GM23338 (cell line): ENCODE results near the gene KCNIP2. TPM values are rescaled to one million over a fixed set of nuclear protein-coding genes. Genes with fewer than 3 reads are reported as not detected.

Source experiments
- ATAC-seq: fragments of 200-7000 bp; cut with Tn5 transposase; 3 replicates; pipeline ENCODE4 v1.9.1; 2020
- DNase-seq: peaks from one replicate; pipeline ENCODE4 v3.0.0-alpha.2; 2015; ENCODE audit warnings: low spot score
- H2AFZ ChIP-seq: fragments of 200-600 bp; sonication (generic); 2 replicates; pipeline ENCODE4 v1.8.0; 2016; ENCODE audit warnings: antibody characterized with exemption, mild to moderate bottlenecking, moderate library complexity
- H3F3A ChIP-seq: fragments of 200-600 bp; sonication (generic); replicated peaks from 2 replicates; pipeline ENCODE4 v1.8.0; 2017; ENCODE audit warnings: antibody characterized with exemption, mixed run types, low read depth
- H3K27ac ChIP-seq: fragments of 200-600 bp; sonication (generic); 2 replicates; pipeline ENCODE4 v1.6.1; 2016; ENCODE audit warnings: low read depth
- H3K27me3 ChIP-seq: fragments of 200-600 bp; sonication (generic); 2 replicates; pipeline ENCODE4 v1.8.0; 2016; ENCODE audit warnings: mild to moderate bottlenecking, mixed run types, moderate library complexity; ENCODE audit not compliant: insufficient read depth
- H3K36me3 ChIP-seq: fragments of 200-600 bp; sonication (generic); 2 replicates; pipeline ENCODE4 v1.8.0; 2016; ENCODE audit warnings: mild to moderate bottlenecking; ENCODE audit not compliant: insufficient read depth
- H3K4me1 ChIP-seq: fragments of 200-600 bp; sonication (generic); 2 replicates; pipeline ENCODE4 v1.8.0; 2016; ENCODE audit warnings: mild to moderate bottlenecking, moderate library complexity; ENCODE audit not compliant: insufficient read depth
- H3K4me2 ChIP-seq: fragments of 200-600 bp; sonication (generic); 2 replicates; pipeline ENCODE4 v1.7.1; 2017; ENCODE audit warnings: mixed run types
- H3K4me3 ChIP-seq: fragments of 200-600 bp; sonication (generic); 2 replicates; pipeline ENCODE4 v1.6.1; 2016; ENCODE audit warnings: mixed run types
- H3K79me2 ChIP-seq: fragments of 200-600 bp; sonication (generic); replicated peaks from 2 replicates; pipeline ENCODE4 v1.8.0; 2017; ENCODE audit warnings: mild to moderate bottlenecking; ENCODE audit not compliant: insufficient read depth
- H3K9me2 ChIP-seq: fragments of 200-600 bp; sonication (generic); 2 replicates; pipeline ENCODE4 v1.8.0; 2017; ENCODE audit not compliant: insufficient read depth
- H4K20me1 ChIP-seq: fragments of 200-600 bp; sonication (generic); replicated peaks from 2 replicates; pipeline ENCODE4 v1.8.0; 2017; ENCODE audit warnings: mild to moderate bottlenecking; ENCODE audit not compliant: insufficient read depth
- H3K27ac Mint-ChIP-seq: 2 replicates; pipeline ENCODE4 v1.8.0; 2020; ENCODE audit warnings: inconsistent platforms, mild to moderate bottlenecking, moderate library complexity, mixed read lengths
- H3K27me3 Mint-ChIP-seq: 3 replicates; pipeline ENCODE4 v1.8.0; 2022; ENCODE audit warnings: low read depth, mild to moderate bottlenecking, moderate library complexity, mixed read lengths, inconsistent platforms; ENCODE audit not compliant: insufficient read depth, poor library complexity
- H3K36me3 Mint-ChIP-seq: 3 replicates; pipeline ENCODE4 v1.8.0; 2021; ENCODE audit warnings: low read depth, mild to moderate bottlenecking, inconsistent platforms, moderate library complexity, mixed read lengths
- H3K4me1 Mint-ChIP-seq: 3 replicates; pipeline ENCODE4 v1.8.0; 2020; ENCODE audit warnings: mild to moderate bottlenecking, inconsistent platforms, mixed read lengths
- H3K4me3 Mint-ChIP-seq: 3 replicates; pipeline ENCODE4 v1.8.0; 2021; ENCODE audit warnings: moderate library complexity, mild to moderate bottlenecking, inconsistent platforms, mixed read lengths
- H3K9me3 Mint-ChIP-seq: 3 replicates; pipeline ENCODE4 v1.8.0; 2020; ENCODE audit warnings: moderate library complexity, mild to moderate bottlenecking, inconsistent platforms, mixed read lengths
- CREB1 ChIP-seq: fragments of 250-450 bp; sonication (Bioruptor Pico); IDR thresholded peaks from 2 replicates; pipeline ENCODE4 v1.5.0; 2020; ENCODE audit warnings: low read depth, mild to moderate bottlenecking, moderate library complexity
- EZH2 ChIP-seq: fragments of 200-600 bp; sonication (generic); IDR thresholded peaks from one replicate; pipeline ENCODE4 v1.8.0; 2017; ENCODE audit warnings: antibody characterized with exemption, mild to moderate bottlenecking, low read depth; ENCODE audit not compliant: unreplicated experiment
- POLR2AphosphoS5 ChIP-seq: IDR thresholded peaks from 2 replicates; pipeline ENCODE4 v1.6.1; 2016; ENCODE audit warnings: antibody characterized with exemption, low read depth
- REST ChIP-seq: IDR thresholded peaks from one replicate; pipeline ENCODE4 v1.6.1; 2018; ENCODE audit warnings: antibody characterized with exemption; ENCODE audit not compliant: unreplicated experiment
- STAT1 ChIP-seq: IDR thresholded peaks from one replicate; pipeline ENCODE4 v1.6.1; 2016; ENCODE audit warnings: antibody characterized with exemption; ENCODE audit not compliant: unreplicated experiment
- ZNF114 ChIP-seq: fragments of 250-450 bp; sonication (Bioruptor Pico); IDR thresholded peaks from 2 replicates; pipeline ENCODE4 v1.5.0; 2020; ENCODE audit warnings: mild to moderate bottlenecking, moderate library complexity
- ZNF331 ChIP-seq: fragments of 250-450 bp; sonication (Bioruptor Pico); IDR thresholded peaks from 2 replicates; pipeline ENCODE4 v1.5.0; 2020; ENCODE audit warnings: low read depth, mild to moderate bottlenecking, moderate library complexity
- ZNF462 ChIP-seq: fragments of 250-450 bp; sonication (Bioruptor Pico); IDR thresholded peaks from 2 replicates; pipeline ENCODE4 v1.5.0; 2020; ENCODE audit warnings: mild to moderate bottlenecking, moderate library complexity
- polyA plus RNA-seq: library from polyadenylated mRNA; unstranded; fragments of >200 nt; fragmentation: Nextera tagmentation; extraction: Ambion mirVana; gene quantifications from 2 replicates; pipeline ENCODE4 v1.2.1, GENCODE V29; 2016
- total RNA-seq: library from RNA; depleted of rRNA; stranded (reverse); fragments of >200 nt; shearing (Covaris generic); gene quantifications from 2 replicates; pipeline ENCODE4 v1.2.3, GENCODE V29; 2014

KCNIP2 gene
- total and polyA plus RNA-seq, 2 experiments from 2014 or later = 2.2 to 2.6 TPM

- Histone ChIP-seq H3K36me3 (no peaks in the 10 kb centered on the region), H3K9me2 (no peaks in the 10 kb centered on the region), H3K4me3 (no peak overlapping the region), H3K79me2 (no peaks in the 10 kb centered on the region), H3K4me2 (no peak overlapping the region), H2AFZ (no peak overlapping the region), H3K27ac (no peak overlapping the region), H4K20me1 (0 out of 2 replicates have a peak, but pooled peaks cover 7% of the 10 kb centered on the region), H3K27me3 (no peaks in the 10 kb centered on the region), H3K4me1 (no peaks in the 10 kb centered on the region), H3F3A (no peaks in the 10 kb centered on the region)
- H3K27ac Mint-ChIP-seq = no peak overlapping the region
- DNase-seq = no peak
- no peak overlapping the region for H3K4me3 Mint-ChIP-seq
- no peaks in the 10 kb centered on the region for H3K36me3 Mint-ChIP-seq
- no peak for TF ChIP-seq ZNF462
- no peak for TF ChIP-seq REST
- TF ChIP-seq ZNF114 (CRISPR knock-in tag) = no peak
- TF ChIP-seq POLR2AphosphoS5 = no peak
- no peak for TF ChIP-seq CREB1 (CRISPR knock-in tag)
- no peak for TF ChIP-seq ZNF331 (CRISPR knock-in tag)
- no peak for TF ChIP-seq EZH2
- no peak for TF ChIP-seq STAT1
- no peaks in the 10 kb centered on the region for H3K27me3 Mint-ChIP-seq
- no peaks in the 10 kb centered on the region for H3K9me3 Mint-ChIP-seq
- peaks cover 8% of the 10 kb centered on the region for H3K4me1 Mint-ChIP-seq
- no peak for ATAC-seq
Observed at GRCh38 chr10:101875068-101875688, 31.6 kb upstream of the KCNIP2 start.
